Measurements from ENCODE around the gene VEGFC.

- TF ChIP-seq POLR2A (IDR thresholded peaks at IDR 0.05) (no peak), CTCF (IDR thresholded peaks at IDR 0.05) (no peak)
Measured at GRCh38 chr4:176753049-176753448, 39.7 kb downstream of the VEGFC start.
